Stomach (tissue), 9 donors: Measurements from ENCODE around the gene OR2A25. TPM values are rescaled to one million over a fixed set of nuclear protein-coding genes. Genes with fewer than 3 reads are reported as not detected.

ENCODE experiments used
- DNase-seq, 2 donors: peaks; one replicate each; pipeline versions ENCODE4 v3.0.0 to v3.0.0-alpha.2; 2013 to 2019
- H3K27ac ChIP-seq, 5 donors: fragments of 200-600 bp in 4 of 5; sonication (generic) in 4 of 5; one replicate each; pipeline ENCODE4 v1.5.1; 2013 to 2019; ENCODE audit warnings: mild to moderate bottlenecking in 1 of 5, moderate library complexity in 1 of 5
- H3K27me3 ChIP-seq, 3 donors: fragments of 200-600 bp; sonication (generic); one replicate each; pipeline ENCODE4 v1.5.1; 2017 to 2019; ENCODE audit warnings: mixed run types in 1 of 3
- H3K36me3 ChIP-seq, 4 donors: fragments of 200-600 bp; sonication (generic); 1 replicate in 3 of 4; 2 replicates in 1 of 4; pipeline ENCODE4 v1.5.1; 2016 to 2019
- H3K4me1 ChIP-seq, 4 donors: fragments of 200-600 bp; sonication (generic); one replicate each; pipeline ENCODE4 v1.5.1; 2016 to 2019
- H3K4me3 ChIP-seq, 4 donors: fragments of 200-600 bp; sonication (generic) in 3 of 4; one replicate each; pipeline ENCODE4 v1.5.1; 2016 to 2019; ENCODE audit warnings: mild to moderate bottlenecking in 1 of 4
- H3K9me3 ChIP-seq, 4 donors: fragments of 200-600 bp; sonication (generic); one replicate each; pipeline ENCODE4 v1.5.1; 2016 to 2019
- EP300 ChIP-seq: sonication (generic); formaldehyde crosslinking; IDR thresholded peaks from one replicate; pipeline ENCODE4 v1.6.1; 2017; ENCODE audit warnings: antibody characterized with exemption
- POLR2A ChIP-seq, 4 donors: fragments of 450-650 bp; IDR thresholded peaks; one replicate each; pipeline ENCODE4 v1.6.1; 2016; ENCODE audit warnings: antibody characterized with exemption in 4 of 4, control low read depth in 2 of 4, mild to moderate bottlenecking in 1 of 4, moderate library complexity in 1 of 4
- POLR2AphosphoS5 ChIP-seq, 3 donors: sonication (generic); formaldehyde crosslinking; IDR thresholded peaks; one replicate each; pipeline ENCODE4 v1.6.1; 2016; ENCODE audit warnings: antibody characterized with exemption in 3 of 3
- WGBS, 5 donors: extraction: QIAGEN DNeasy Blood & Tissue Kit in 3 of 5; methylation state at CpG; one replicate each; pipeline versions ENCODE4 v1.1.5 to v1.1.7; 2013 to 2018; 5-methylcytosine and 5-hydroxymethylcytosine counted together
- intact Hi-C: fragments of 100-400 bp; cut with DNase I; formaldehyde crosslinking; loops from one replicate; pipeline ENCODE4 v1.15.1; 2023; ENCODE audit warnings: low total_unique reads
- polyA plus RNA-seq, 3 donors: library from polyadenylated mRNA; stranded (reverse); fragments of 200-250 nt; gene quantifications; one replicate each; pipeline ENCODE4 v1.2.3, GENCODE V29; 2013
- total RNA-seq, 5 donors: library from RNA; depleted of rRNA; stranded (reverse); fragments of >200 nt; gene quantifications; one replicate each; pipeline versions ENCODE4 v1.1.0 to v1.2.3, GENCODE V29; 2014 to 2016
- TF ChIP-seq, protein P1 (sequence below), 7 experiments: fragments of 450-650 bp in 4 of 7; fragments of 200-600 bp in 3 of 7; sonication (generic) in 3 of 7; IDR thresholded peaks; one replicate each; pipeline ENCODE4 v1.5.1; 2016 to 2019; ENCODE audit warnings: antibody characterized with exemption in 7 of 7, control low read depth in 2 of 7, mild to moderate bottlenecking in 1 of 7
- donor health status: healthy with polysubstance abuse.
- donor health status: Bipolar disorder and iron deficiency.
- donor health status: healthy.

The OR2A25 gene
- total and polyA plus RNA-seq, 8 donors, result not detected

GRCh38 chr7:144069953-144070352 lies 342 bp downstream of the OR2A25 start:
- intact Hi-C loops, result no loop called here
- Histone ChIP-seq H3K27me3 (no peaks in the 10 kb centered on the region), H3K27ac (no peak overlapping the region), H3K36me3 (no peaks in the 10 kb centered on the region), H3K4me3 (no peak overlapping the region), H3K4me1 (no peaks in the 10 kb centered on the region), H3K9me3 (no peaks in the 10 kb centered on the region)
- 66 to 80% (median 75%) methylated on average over 2 of the region's 2 CpGs for WGBS, 5 donors
- DNase-seq, result no peak
- no peak for TF ChIP-seq EP300
- no peak for TF ChIP-seq POLR2A (IDR thresholded peaks at IDR 0.05)
- TF ChIP-seq, protein P1, sequence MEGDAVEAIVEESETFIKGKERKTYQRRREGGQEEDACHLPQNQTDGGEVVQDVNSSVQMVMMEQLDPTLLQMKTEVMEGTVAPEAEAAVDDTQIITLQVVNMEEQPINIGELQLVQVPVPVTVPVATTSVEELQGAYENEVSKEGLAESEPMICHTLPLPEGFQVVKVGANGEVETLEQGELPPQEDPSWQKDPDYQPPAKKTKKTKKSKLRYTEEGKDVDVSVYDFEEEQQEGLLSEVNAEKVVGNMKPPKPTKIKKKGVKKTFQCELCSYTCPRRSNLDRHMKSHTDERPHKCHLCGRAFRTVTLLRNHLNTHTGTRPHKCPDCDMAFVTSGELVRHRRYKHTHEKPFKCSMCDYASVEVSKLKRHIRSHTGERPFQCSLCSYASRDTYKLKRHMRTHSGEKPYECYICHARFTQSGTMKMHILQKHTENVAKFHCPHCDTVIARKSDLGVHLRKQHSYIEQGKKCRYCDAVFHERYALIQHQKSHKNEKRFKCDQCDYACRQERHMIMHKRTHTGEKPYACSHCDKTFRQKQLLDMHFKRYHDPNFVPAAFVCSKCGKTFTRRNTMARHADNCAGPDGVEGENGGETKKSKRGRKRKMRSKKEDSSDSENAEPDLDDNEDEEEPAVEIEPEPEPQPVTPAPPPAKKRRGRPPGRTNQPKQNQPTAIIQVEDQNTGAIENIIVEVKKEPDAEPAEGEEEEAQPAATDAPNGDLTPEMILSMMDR (IDR thresholded peaks at IDR 0.05), result no peak
- TF ChIP-seq POLR2AphosphoS5 (IDR thresholded peaks at IDR 0.05), result no peak

GRCh38 chr7:144074374-144074773 lies 4.8 kb downstream of the OR2A25 start:
- Histone ChIP-seq H3K27me3 (no peaks in the 10 kb centered on the region), H3K9me3 (no peaks in the 10 kb centered on the region), H3K4me1 (no peaks in the 10 kb centered on the region), H3K36me3 (no peaks in the 10 kb centered on the region), H3K4me3 (no peak overlapping the region), H3K27ac (no peak overlapping the region)
- 87 to 93% (median 92%) methylated on average over 8 of the region's 8 CpGs for WGBS, 5 donors
- TF ChIP-seq, protein P1 (IDR thresholded peaks at IDR 0.05), result no peak
- no peak for DNase-seq
- intact Hi-C loops, result no loop called here

DNA sequence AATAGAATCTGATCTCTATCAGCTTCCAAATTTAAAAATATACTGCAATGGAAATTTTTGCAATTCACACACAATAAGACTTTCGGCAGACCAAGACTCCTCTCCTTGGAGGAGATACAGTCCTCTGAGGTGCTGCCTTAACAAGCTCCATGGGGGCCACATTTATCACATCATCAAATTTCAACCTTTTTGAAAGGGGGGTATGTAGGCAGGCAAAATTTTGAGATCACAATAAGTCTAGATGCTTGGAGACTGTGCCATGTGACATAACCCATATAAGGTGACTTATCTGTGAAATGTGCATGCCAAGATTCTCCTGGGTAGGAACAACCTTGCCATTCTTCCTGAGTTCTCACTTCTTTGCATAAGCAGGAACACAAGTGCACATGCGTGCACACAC lies 16.4 kb downstream of the OR2A25 start, which contains the start of gene OR2A12:
OR2A12 (plus strand) TSS at position 301 of the 400 bp plus-strand sequence. CDS start 8,830 bp downstream, outside the sequence.
- Histone ChIP-seq H3K27me3 (no peaks in the 10 kb centered on the region), H3K4me1 (no peaks in the 10 kb centered on the region), H3K9me3 (peaks cover 0 to 4% (median 2%) of the 10 kb centered on the region in 4 donors), H3K4me3 (no peak within 1 kb of the TSS), H3K27ac (no peak within 1 kb of the TSS), H3K36me3 (no peaks in the 10 kb centered on the region)
- 76 to 91% (median 83%) methylated on average over 2 of the region's 2 CpGs for WGBS, 5 donors
- intact Hi-C loops, result no loop called here
- no peak for TF ChIP-seq EP300
- TF ChIP-seq, protein P1 (IDR thresholded peaks at IDR 0.05), result no peak
- no peak for TF ChIP-seq POLR2A (IDR thresholded peaks at IDR 0.05)
- no peak for TF ChIP-seq POLR2AphosphoS5 (IDR thresholded peaks at IDR 0.05)
- DNase-seq, result no peak

GRCh38 chr7:144086730-144087129 lies 17.1 kb downstream of the OR2A25 start:
- TF ChIP-seq, protein P1 (IDR thresholded peaks at IDR 0.05), result no peak
- 48 to 64% (median 62%) methylated on average over 4 of the region's 4 CpGs for WGBS, 5 donors
- DNase-seq, result no peak
- H3K4me3 ChIP-seq, result no peak overlapping the region
- no peaks in the 10 kb centered on the region for H3K36me3 ChIP-seq
- intact Hi-C loops, result no loop called here
- H3K9me3 ChIP-seq, result peaks cover 0 to 6% (median 3%) of the 10 kb centered on the region in 4 donors
- no peaks in the 10 kb centered on the region for H3K4me1 ChIP-seq
- no peak overlapping the region for H3K27ac ChIP-seq
- H3K27me3 ChIP-seq, result no peaks in the 10 kb centered on the region
